Type B pancreatic cell (in vitro differentiated cells): ENCODE data around the gene INPP4B. TPM values are rescaled to one million over a fixed set of nuclear protein-coding genes. Genes with fewer than 3 reads are reported as not detected.

Source experiments
- DNase-seq: peaks from one replicate; pipeline ENCODE4 v3.0.0; 2021; ENCODE audit warnings: mixed read lengths; ENCODE audit not compliant: unreplicated experiment; ENCODE audit errors: extremely low spot score
- H3K27ac Mint-ChIP-seq: 2 replicates; pipeline ENCODE4 v1.8.0; 2021; ENCODE audit warnings: mild to moderate bottlenecking, mixed read lengths
- H3K27me3 Mint-ChIP-seq: 2 replicates; pipeline ENCODE4 v1.8.0; 2021; ENCODE audit warnings: mixed read lengths
- H3K36me3 Mint-ChIP-seq: 2 replicates; pipeline ENCODE4 v1.8.0; 2021; ENCODE audit warnings: mixed read lengths
- H3K4me1 Mint-ChIP-seq: one replicate; pipeline ENCODE4 v1.8.0; 2021; ENCODE audit warnings: mixed read lengths; ENCODE audit not compliant: unreplicated experiment
- H3K4me3 Mint-ChIP-seq: 2 replicates; pipeline ENCODE4 v1.8.0; 2021; ENCODE audit warnings: mild to moderate bottlenecking, mixed read lengths
- H3K9me3 Mint-ChIP-seq: 2 replicates; pipeline ENCODE4 v1.8.0; 2021; ENCODE audit warnings: mixed read lengths
- CTCF ChIP-seq: fragments of 200-600 bp; sonication (generic); conservative IDR thresholded peaks from 2 replicates; pipeline ENCODE4 v1.5.0; 2021; ENCODE audit warnings: antibody characterized with exemption, mild to moderate bottlenecking
- total RNA-seq: library from RNA; stranded (reverse); gene quantifications from 2 replicates; pipeline ENCODE4 v1.2.1, GENCODE V29; 2021; ENCODE audit warnings: low replicate concordance

INPP4B gene
- total RNA-seq, 1 donor from 2014 or later, result 9.0 TPM

- no peak for TF ChIP-seq CTCF
- no peak for DNase-seq
- H3K27ac Mint-ChIP-seq, result no peak overlapping the region
- H3K4me3 Mint-ChIP-seq, result no peak overlapping the region
- H3K27me3 Mint-ChIP-seq, result no peaks in the 10 kb centered on the region
- no peaks in the 10 kb centered on the region for H3K4me1 Mint-ChIP-seq
- no peaks in the 10 kb centered on the region for H3K36me3 Mint-ChIP-seq
- H3K9me3 Mint-ChIP-seq, result no peaks in the 10 kb centered on the region
Observed at GRCh38 chr4:142142366-142143054, 703.6 kb downstream of the INPP4B start.

GRCh38 chr4:142141224-142141623 lies 704.9 kb downstream of the INPP4B start:
- Mint-ChIP-seq H3K4me3 (no peak overlapping the region), H3K27ac (no peak overlapping the region), H3K4me1 (no peaks in the 10 kb centered on the region), H3K27me3 (no peaks in the 10 kb centered on the region), H3K9me3 (peaks cover 5% of the 10 kb centered on the region), H3K36me3 (no peaks in the 10 kb centered on the region)
- TF ChIP-seq CTCF, result no peak
- DNase-seq, result no peak

DNA sequence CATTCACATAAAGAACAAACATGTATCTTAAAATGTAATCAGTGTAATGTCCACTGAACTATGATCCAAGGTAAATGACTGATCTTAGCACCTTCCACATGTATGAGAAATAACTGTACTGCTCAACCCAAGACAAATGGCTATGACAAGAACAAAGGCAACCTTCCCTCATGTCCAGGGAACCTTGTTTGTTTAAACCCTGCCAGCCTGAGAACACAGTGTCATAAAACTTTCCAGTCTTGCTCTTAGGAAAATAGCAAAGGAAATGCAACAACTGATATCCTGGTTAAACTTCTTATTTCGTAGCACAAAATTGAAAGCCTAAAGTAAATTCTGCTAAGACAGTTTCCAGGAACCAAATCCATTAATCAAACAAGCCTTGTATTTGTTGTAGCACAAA lies 715.4 kb downstream of the INPP4B start:
- H3K4me3 Mint-ChIP-seq, result no peak overlapping the region
- DNase-seq, result no peak
- no peaks in the 10 kb centered on the region for H3K9me3 Mint-ChIP-seq
- TF ChIP-seq CTCF, result no peak
- peak overlapping the region; percentile 0 for H3K27ac Mint-ChIP-seq
- H3K4me1 Mint-ChIP-seq, result peaks cover 12% of the 10 kb centered on the region
- H3K27me3 Mint-ChIP-seq, result no peaks in the 10 kb centered on the region
- no peaks in the 10 kb centered on the region for H3K36me3 Mint-ChIP-seq

- DNase-seq, result no peak
- no peaks in the 10 kb centered on the region for H3K36me3 Mint-ChIP-seq
- H3K4me3 Mint-ChIP-seq, result no peak overlapping the region
- no peaks in the 10 kb centered on the region for H3K27me3 Mint-ChIP-seq
- TF ChIP-seq CTCF, result no peak
- no peaks in the 10 kb centered on the region for H3K9me3 Mint-ChIP-seq
- peak overlapping the region; percentile 0 for H3K27ac Mint-ChIP-seq
- H3K4me1 Mint-ChIP-seq, result peaks cover 12% of the 10 kb centered on the region
Observed at GRCh38 chr4:142129931-142130330, 716.2 kb downstream of the INPP4B start.

GRCh38 chr4:142129473-142129872 lies 716.6 kb downstream of the INPP4B start:
- no peaks in the 10 kb centered on the region for H3K9me3 Mint-ChIP-seq
- no peak overlapping the region for H3K4me3 Mint-ChIP-seq
- H3K27me3 Mint-ChIP-seq, result no peaks in the 10 kb centered on the region
- H3K36me3 Mint-ChIP-seq, result no peaks in the 10 kb centered on the region
- H3K27ac Mint-ChIP-seq, result no peak overlapping the region
- DNase-seq, result no peak
- H3K4me1 Mint-ChIP-seq, result peaks cover 12% of the 10 kb centered on the region
- TF ChIP-seq CTCF, result no peak
